ENCODE results near the gene NFAT5.
"Not testable (repeated sequence)": the region's sequence is repeated elsewhere in the genome, so short reads cannot be mapped to it uniquely, and the experiment has no call there.

Gene NFAT5

GRCh38 chr16:69553332-69553731, 12.4 kb upstream of the NFAT5 start:
- DNase-seq (ENCODE audit: low spot score) = no peak

DNA sequence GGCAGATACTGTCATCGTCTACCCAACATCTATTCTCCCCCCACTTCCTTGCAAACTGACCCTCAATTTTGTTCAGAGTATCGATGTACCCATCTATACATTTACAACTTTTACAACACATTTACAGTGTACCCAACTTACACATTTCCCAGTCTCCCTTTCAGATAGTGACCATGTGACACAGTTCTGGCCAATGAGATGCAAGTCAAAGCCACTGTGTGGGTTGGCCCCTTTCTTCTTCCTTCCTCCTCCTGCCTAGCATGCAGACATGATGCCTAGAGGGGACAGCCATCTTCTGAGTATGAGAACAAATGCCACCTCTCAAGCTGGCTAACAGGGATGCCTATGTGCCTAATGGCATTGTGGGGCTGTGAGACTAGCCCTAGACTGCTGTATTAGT, 11.3 kb upstream of the NFAT5 start:
- no peak for DNase-seq (ENCODE audit: low spot score)

DNA sequence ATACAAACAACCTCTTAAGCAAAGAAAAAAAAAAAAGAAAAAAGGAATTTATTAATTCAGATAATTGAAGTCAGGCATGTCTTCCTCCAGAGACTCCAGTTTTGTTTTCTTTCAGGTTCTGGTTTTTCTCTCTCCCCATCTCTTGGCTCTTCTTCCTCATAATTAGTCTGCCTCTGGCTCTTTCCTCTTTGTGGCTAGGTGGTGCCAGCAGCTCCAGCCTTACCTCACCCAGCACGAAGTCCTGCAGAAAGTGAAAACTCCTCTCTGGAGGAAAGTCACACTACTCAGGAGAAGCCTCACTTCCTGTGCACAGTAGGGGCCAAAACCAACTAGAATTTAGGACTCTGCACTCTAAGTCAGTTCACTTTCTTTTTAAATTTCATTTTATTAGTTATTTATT, 10.3 kb upstream of the NFAT5 start:
- no peak for DNase-seq (ENCODE audit: low spot score)

DNA sequence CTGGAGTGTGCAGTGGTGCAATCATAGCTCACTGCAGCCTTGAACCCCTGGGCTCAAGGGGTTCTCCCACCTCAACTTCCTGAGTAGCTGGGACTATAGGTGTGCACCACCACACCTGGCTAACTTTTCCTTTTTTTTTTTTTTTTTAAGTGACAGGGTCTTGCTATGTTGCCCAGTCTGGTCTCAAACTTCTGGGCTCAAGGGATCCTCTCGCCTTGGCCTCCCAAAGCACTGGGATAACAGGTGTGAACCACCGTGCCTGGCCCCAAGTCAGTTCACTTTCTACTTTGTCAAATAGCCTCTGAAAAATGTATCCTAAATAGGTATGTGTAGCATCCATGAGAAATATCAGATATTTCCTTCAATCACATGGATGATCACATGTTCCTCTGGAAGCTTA, 9.9 kb upstream of the NFAT5 start:
- no peak for DNase-seq (ENCODE audit: low spot score)

DNA sequence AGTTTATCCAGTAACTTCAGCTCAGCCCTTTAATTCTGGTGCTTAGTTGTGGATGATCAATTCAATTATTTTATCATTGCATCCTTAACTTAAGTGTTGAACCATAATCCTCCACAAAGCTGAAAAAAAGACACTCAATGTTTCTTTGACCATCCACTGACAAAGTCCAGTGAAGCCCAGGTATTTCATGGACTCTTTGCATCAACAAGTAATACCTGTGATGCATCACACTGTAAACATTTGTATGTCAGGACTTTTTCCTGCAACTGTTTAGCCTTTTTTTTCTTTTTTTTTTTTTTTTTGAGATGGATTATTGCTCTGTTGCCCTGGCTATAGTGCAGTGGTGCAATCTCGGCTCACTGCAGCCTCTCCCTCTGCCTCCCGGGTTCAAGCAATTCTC, 6.6 kb upstream of the NFAT5 start:
- DNase-seq (ENCODE audit: low spot score) = no peak

DNA sequence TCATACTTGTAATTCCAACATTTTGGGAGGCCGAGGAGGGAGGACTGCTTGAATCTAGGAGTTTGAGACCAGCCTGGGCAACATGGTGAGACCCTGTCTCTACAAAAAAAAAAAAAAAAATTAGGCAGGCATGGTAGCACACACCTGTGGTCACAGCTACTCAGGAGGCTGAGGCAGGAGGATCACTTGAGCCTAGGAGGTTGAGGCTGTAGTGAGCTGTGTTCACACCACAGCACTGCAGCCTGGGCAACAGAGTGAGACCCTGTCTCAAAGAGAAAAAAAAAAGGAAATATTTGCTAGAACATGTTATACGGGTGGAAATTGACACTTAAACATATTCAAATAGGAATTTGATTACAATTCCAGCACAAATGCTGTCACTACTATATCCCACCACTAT, 4.4 kb upstream of the NFAT5 start:
- DNase-seq (ENCODE audit: low spot score) = not testable (repeated sequence)

DNA sequence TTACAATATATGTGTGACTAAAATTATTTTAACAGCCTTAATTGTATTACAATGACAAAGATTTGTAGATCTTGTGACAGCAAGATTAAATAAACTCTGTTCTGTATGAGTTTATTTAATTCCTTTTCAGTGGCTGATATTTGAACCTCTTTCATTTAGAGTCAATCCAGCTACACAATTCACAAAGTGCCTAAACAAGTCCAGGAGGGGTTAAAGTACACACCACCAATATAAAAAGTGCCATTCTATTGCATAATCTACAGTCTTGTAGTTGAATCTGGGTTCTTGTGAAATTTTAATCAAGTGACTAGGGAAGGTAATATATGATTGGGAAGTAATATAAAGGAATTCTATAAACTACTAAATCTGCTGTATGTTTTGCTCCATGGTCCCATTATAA, 3.9 kb upstream of the NFAT5 start:
- no peak for DNase-seq (ENCODE audit: low spot score)

GRCh38 chr16:69562813-69563212, 3.0 kb upstream of the NFAT5 start:
- no peak for DNase-seq (ENCODE audit: low spot score)

DNA sequence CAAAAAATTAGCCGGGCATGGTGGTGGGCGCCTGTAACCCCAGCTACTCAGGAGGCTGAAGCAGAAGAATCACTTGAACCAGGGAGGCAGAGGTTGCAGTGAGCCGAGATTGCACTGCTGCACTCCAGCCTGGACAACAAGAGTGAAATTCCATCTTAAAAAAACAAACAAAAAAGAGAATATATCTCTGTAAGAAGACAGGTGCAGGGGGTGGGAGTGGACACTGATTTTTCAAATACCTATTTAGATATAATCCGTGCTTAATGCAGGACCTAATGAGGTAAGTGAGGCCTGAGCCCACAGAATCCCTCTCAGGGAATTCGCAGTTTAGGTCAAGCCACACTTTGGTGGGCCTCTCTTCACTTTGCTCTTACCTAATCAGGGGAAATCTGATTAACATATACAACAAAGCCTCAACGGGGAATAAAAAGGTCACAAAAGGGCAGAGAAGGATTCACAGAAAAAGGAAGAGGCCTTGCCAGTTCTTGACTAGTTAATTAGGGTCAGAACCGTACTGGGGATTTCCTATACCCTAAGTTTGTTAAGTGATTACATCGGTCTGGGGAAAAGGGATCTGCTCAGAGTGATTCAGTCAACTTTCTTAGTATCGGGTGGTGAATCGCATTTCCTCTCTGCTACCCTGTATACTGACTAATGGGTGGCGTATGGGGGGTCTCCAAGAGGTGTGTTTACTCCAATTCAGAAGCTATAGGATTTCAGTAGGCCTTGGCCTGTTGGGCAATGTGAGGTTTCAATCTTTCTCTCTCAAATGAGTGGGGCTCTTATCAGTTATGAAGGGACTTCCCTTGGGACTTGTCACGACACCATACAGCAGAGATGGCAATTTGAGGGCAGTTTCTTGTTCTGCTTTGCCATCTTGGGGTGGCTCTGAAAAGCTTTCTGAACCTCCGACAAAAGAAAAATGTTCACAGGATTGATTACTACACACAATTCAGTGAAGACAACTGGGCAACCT, 1.9 kb upstream of the NFAT5 start:
- peak; percentile 39 for DNase-seq (ENCODE audit: low spot score)

DNA sequence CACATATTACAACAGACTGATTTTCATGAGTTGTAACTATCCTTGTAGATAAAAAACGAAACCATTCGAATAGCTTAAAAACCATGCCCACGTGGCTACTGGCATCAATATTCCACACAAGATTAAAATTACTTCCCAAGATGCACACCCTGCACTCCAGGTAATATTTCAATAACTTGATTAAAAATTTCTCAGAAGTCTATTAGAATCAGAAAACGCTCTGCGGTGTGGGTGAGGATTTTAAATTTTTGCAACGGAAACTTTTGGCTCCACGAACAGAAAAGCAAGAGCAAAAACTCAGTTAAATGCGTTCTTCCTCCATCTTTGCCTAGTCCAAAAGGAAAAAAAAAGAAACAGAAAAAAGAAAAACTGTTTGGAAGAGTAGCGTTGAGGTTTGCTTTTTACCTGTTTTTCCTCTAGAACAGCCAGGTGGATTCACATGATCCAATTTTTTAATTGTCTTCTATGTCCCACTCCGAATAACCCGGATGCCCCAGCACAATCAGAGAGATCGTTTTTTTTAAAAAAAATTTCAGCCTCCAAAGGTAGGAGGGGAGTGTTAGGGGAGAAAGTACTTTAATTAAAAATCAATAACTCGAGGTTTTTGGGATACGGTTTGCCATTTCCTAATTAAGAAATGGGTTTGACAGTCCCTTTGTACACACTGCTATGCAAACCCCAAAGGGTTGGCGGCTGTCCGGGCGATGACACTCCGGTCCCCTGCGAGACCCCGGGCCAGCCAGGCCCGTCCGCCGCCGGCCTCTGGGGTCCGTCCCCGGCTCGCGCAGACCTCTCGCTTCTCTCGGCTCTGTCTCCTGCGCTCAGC, 708 bp upstream of the NFAT5 start:
- no peak for DNase-seq (ENCODE audit: low spot score)

DNA sequence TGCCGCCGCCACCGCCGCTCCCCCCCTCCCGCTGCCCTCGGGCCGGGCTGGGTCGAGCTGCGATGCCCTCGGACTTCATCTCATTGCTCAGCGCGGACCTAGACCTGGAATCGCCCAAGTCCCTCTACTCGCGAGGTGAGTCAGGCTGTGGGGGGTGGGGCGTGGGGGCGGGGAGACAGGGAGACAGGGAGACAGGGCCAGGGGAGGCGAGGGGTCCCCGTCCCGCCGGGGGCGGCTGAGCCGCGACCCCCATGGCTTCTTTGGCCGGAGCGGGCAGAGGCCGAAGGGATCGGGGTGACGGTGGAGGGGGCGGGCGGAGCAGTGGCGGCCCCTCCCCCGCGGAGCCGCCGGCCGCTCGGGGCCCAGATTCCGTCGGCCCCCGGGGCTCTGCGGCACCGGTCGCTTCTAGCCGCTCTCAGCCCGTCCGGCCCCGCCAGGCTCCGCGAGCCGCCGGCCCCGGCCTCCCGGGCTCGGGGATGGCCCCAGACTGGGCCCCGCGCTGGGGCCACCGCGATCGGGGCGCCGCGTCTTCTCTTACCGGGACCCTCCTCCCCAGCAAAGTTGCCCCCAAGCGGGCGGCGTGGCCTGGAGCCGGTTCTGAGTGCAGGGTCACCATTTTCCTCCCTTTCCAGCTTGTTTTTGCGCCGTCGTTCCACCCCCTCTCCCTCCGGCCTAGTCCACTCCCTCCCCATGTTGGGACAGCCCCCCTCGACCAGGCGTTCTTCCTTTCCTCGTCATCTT, 644 bp downstream of the NFAT5 start:
- no peak for DNase-seq (ENCODE audit: low spot score)

DNA sequence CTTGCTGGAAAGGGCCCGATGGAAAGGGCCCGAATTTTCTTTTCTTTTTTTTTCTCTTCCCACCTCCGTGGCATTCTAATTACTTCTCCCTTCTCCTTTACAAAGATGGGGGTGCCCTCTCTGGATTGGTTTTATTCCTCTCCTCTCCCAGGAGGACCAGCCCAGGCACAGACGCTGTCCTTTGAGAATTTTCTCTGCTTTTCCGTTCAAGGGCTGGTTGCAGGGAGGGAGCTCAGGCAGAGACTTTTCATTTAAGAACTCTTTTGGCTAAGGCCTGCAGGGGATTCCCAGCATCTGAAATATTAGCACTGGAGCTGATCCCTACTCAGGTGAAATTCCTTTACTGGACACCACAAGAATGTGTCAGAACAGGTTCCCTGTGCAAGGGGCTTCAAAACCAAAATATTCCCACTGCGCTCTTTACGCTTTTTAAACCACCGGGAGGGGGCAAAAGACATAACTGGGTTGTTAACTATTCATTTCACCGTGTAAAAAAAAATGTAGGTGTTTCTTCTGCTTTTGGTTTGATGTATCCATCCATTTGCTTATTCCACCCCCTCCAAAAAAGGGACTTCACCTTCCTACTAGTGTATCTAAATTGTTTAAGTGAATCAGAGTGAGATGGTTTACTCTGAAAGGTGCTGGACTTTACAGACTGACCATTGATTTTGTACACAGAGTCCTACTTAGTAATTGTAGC, 1.4 kb downstream of the NFAT5 start:
- DNase-seq (ENCODE audit: low spot score) = peak; percentile 35

GRCh38 chr16:69568676-69569075, 2.9 kb downstream of the NFAT5 start:
- DNase-seq (ENCODE audit: low spot score) = no peak

- DNase-seq (ENCODE audit: low spot score) = not testable (repeated sequence)
Measured at GRCh38 chr16:69578771-69579170, 13.0 kb downstream of the NFAT5 start.

DNA sequence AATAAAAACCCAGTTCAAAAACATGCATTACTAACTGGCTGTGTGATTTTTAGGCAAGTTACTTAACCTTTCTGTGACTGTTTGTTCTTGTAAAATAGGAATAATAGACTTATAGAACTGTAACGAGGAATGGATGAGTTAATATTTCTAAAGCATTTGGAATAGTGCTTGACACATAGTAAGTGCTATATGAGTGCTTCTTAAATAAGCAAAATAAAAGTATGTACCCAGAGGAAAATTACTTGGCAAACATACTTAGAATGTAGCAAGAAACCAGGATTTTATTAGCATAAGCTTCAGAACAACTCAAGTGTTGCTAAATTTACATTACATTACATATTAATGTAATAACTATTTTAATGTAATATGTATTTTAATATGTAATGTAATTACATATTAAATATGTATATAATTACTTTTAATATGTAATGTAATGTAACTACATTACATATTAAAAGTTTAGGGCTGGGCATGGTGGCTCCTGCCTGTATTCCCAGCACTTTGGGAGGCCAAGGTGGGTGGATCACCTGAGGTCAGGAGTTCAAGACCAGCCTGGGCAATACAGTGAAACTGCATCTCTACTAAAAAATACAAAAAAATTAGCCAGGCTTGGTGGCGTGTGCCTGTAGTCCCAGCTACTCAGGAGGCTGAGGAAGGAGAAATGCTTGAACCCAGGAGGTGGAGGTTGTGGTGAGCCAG, 14.2 kb downstream of the NFAT5 start:
- DNase-seq (ENCODE audit: low spot score) = no peak

DNA sequence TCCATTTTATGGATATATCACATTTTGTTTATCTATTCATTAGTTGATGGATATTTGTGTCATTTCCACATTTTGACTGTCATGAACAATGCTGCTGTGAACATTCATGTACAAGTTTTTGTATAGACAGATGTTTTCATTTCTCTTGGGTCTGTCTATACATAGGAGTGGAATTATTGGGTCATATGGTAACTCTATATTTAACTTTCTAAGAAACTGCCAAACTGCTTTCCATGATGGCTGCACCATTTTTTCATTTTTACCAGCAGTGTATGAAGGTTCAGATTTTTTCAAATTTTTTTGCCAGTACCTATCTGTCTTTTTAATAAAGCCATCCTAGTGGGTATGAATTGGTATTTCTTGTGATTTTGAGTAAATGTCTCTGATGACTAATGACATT, 15.5 kb downstream of the NFAT5 start:
- DNase-seq (ENCODE audit: low spot score) = no peak

GRCh38 chr16:69584493-69584892, 18.7 kb downstream of the NFAT5 start:
- not testable (repeated sequence) for DNase-seq (ENCODE audit: low spot score)

DNA sequence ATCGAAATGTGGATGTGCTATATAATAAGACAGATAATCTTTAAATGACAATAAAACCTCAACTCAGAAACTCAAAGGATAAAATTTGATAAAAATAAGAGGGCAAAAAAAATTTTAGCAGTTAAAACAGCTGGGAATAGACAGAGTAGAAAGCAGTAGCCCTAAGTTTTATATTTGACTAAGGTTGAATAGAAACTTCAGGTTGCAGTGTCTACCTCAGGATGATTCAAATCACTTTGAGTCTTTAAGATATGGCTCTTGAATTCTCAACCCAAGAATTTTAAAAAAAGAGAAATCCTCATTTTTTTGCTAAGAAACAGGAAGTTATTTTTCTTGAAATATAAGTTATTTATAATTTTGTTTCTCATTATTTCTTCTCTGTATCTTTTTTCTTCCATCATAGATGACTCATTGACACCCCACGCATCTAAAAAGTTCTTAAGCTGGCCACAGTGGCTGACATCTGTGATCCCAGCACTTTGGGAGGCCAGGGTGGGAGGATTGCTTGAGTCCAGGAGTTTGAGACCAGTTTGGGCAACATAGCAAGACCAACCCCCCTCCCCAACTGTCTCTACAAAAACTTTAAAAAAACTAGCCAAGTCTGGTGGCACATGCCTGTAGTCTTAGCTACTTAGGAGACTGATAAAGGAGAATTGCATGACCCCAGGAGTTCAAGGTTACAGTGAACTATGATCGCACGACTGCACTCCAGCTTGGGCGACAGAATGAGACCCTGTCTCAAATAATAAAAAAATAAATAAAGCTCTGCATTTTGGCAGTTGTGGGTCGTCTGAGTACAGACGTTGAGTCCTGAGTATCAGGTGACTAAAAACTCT, 23.9 kb downstream of the NFAT5 start:
- DNase-seq (ENCODE audit: low spot score) = no peak

DNA sequence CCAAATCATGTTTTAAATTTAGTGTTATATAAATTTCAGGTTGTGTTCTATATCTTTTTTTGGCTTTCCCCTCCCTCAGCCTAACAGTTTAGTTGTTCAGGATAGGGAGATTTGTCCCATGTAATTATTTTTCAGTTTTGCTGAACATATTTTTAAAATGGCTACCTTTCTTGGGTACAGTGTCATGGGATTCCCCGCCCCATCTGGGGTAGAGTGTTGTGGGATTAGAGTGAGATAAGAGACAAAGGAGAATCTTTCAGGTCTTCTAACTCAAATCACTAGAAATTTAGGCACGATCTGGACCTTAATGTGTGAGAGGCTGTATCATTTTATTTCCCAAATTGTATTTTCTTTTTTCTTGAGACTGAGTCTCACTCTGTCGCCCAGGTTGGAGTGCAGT, 24.8 kb downstream of the NFAT5 start:
- DNase-seq (ENCODE audit: low spot score) = no peak

GRCh38 chr16:69593751-69594255, 28.0 kb downstream of the NFAT5 start:
- no peak for DNase-seq (ENCODE audit: low spot score)
